GM20000 (cell line): ENCODE measurements around the gene ABL1.

ENCODE experiments used
- DNase-seq: peaks from one replicate; pipeline ENCODE4 v3.0.0; 2012; ENCODE audit warnings: low spot score
- CTCF ChIP-seq: IDR thresholded peaks from 2 replicates; pipeline ENCODE4 v1.5.1; 2012; ENCODE audit warnings: mild to moderate bottlenecking, control low read depth; ENCODE audit errors: extremely low read depth, missing control alignments

Gene ABL1

GRCh38 chr9:130839132-130840111 is 4.4 kb downstream of the ABL1 start:
- DNase-seq, result no peak
- TF ChIP-seq CTCF, result no peak

- no peak for DNase-seq
- TF ChIP-seq CTCF, result no peak
These were observed 7.5 kb downstream of the ABL1 start for GRCh38 chr9:130842545-130842944.

GRCh38 chr9:130843049-130843908 is 8.2 kb downstream of the ABL1 start:
- no peak for DNase-seq
- no peak for TF ChIP-seq CTCF

GRCh38 chr9:130844044-130844451 is 9.0 kb downstream of the ABL1 start:
- TF ChIP-seq CTCF, result no peak

GRCh38 chr9:130845254-130845653 is 10.2 kb downstream of the ABL1 start:
- no peak for DNase-seq
- TF ChIP-seq CTCF, result no peak

More at GRCh38 chr9:130844044-130844451, 9.0 kb downstream of the ABL1 start:
- no peak for DNase-seq

- no peak for DNase-seq
- TF ChIP-seq CTCF, result no peak
These were observed 10.9 kb downstream of the ABL1 start for GRCh38 chr9:130845901-130846481.
